HS-27A (cell line): ENCODE measurements around the gene SNRNP25.

Source experiments
- DNase-seq: peaks from one replicate; pipeline ENCODE4 v3.0.0-alpha.2; 2012; ENCODE audit warnings: low read depth, missing footprints

Gene SNRNP25

DNA sequence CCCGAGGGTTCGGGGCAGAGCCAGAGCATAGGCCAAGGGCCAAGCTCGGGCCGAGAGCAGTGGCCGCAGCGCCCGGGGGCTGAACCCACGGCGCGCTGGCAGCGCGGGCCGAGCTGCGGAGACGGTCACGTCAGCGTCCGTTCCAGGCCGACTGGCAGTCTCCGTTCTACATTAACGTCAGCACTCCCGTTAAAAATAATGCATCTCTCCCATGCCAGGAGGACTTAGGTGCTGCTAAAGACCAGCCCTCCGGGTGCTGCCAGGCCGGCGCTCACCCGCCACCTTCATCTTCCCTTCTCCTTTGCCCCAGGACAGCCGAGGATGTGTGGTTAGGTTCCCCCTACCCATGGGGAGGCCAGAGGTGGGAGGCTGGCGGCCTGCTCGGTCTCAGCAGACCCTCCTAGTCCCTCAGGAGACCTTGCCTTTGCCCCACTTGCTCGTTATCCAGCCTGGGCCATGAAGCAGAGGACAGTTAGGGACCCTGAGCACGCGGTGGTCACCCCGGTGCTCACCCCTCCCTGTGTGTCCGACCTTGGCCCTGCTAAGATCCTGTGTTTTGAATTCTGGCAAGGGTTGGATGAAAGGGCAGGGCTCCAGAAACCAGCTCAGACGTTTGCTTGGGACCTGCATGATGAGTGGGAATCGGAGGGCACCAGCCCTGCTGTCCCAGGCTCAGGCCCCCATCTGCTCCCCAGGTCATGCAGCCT, 25.0 kb downstream of the SNRNP25 start:
- DNase-seq = no peak

DNA sequence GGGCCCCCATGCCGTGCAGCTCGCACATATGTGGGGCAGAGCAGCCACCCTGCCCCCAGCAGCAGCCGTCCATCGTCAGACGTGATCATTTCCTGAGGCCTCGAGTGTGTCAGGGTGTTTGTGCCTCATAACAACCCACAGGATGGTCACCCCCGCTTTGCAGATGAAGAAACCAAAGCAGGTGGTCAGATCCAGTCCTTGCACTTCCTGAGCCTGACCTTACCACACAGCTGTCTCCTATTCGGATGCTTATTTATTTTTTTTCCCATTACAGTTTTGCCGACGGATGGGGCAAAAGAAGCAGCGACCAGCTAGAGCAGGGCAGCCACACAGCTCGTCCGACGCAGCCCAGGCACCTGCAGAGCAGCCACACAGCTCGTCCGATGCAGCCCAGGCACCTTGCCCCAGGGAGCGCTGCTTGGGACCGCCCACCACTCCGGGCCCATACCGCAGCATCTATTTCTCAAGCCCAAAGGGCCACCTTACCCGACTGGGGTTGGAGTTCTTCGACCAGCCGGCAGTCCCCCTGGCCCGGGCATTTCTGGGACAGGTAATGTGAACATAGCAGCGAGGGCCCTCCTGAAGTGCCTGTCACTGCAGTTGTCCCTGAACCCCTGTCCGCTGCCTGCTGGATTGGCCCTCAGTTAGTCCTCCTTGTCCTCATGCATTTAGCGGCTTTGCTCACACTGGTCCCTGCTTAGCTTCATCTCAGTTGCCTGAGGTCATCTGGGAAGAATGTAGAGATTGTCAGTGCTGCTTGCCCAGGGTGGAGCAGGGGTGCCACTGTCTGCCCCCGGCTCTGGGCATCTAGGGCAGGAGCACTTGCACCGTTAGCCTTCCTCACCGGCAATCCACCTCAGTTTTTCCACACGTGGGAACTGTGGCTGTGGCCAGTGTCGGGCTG, 25.8 kb downstream of the SNRNP25 start:
- no peak for DNase-seq

GRCh38 chr16:83060-83603, 29.5 kb downstream of the SNRNP25 start:
- no peak for DNase-seq

DNA sequence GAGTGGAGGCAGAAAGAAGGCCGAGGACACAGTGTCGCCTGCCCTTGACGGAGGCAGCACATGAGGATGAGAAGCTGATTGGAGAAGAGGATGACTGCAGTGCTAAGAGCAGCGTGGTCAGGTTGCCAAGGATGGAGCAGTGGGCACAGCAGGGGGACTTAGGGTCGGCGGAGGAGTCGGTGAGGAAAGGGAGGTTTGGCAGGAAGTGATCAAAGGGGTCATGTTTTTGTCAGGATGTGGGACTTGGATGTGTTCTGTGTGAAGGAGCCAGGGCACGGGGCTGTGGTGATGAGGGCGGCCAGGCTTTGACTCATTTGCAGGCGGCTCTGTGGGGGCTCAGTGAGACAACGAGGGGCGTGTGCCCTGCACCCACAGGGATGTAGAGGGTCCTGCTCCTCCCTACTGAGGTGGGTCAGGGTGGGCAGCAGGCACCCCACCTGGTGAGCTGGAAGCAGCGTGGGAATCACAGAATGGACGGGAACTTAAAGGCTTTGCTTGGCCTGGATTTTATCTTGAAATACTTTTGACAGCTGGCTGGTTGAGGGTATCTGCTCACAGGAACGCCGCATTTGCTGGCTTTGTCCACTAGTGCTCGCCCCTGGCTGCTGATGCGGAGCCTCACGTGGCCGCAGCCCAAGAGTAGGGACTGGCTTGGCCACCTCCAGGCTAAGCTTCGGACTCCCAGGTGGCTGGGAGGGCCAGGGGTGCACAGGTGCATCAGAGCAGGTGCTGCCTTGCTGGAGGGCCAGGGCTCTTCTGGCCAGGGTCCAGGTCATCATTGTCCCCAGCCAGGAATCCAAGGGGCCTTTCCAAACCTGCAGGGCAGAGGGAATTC, 30.4 kb downstream of the SNRNP25 start:
- no peak for DNase-seq

DNA sequence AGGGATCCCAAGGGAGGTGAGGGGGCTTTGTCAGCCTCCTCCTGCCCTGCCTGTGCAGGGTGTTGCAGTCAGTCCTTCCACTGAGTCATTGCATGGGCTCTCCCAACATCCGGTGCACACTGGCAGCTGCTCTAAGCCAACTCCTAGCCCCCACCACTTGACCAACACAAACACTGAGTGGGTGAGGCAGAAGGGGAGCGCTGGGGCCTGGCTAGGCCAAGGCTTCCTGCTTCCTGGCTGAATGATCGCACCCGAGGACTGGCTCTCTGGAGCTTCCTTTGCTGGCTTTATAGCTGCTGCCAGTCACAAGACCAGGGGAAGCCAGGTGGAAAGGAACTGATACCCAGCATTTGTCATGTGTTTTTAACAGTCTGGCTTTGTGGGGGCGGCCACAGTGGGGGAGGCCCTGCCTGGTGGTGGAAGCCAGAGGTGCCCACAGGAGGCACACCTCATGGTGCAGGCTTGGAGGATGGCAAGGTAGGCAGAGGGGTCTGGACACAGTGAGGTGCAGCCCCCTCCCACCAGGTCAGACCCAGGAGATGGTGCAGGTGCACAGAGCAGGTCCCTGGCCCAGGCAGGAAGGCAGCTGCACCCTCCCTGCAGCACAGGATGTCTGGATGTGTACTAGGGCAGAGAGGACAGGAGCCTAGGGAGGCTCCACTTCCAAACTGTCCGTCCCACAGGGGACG, 31.2 kb downstream of the SNRNP25 start:
- no peak for DNase-seq

GRCh38 chr16:85407-85782, 31.8 kb downstream of the SNRNP25 start:
- no peak for DNase-seq

GRCh38 chr16:85865-86264, 32.2 kb downstream of the SNRNP25 start:
- no peak for DNase-seq

GRCh38 chr16:86483-86952, 32.9 kb downstream of the SNRNP25 start:
- DNase-seq = no peak

DNA sequence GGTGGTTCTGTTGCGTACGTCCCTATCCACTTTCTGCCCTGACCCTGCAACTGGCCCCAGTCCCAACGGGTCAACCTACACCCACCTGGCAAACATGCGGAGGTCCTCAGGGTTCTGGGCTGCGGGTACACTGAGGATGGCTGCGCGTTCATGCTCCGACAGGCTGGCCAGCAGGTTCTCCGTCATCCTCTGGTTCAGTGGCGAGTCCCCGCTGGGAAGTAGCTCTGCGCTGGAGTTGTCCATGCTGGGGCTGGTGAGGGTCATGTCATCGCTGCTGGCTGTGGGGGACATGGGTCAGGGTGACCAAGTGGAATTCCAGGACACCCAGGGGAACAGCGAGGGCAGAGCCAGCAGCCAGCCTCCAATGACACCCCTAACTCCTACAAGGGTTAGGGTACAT, 35.0 kb downstream of the SNRNP25 start:
- no peak for DNase-seq

DNA sequence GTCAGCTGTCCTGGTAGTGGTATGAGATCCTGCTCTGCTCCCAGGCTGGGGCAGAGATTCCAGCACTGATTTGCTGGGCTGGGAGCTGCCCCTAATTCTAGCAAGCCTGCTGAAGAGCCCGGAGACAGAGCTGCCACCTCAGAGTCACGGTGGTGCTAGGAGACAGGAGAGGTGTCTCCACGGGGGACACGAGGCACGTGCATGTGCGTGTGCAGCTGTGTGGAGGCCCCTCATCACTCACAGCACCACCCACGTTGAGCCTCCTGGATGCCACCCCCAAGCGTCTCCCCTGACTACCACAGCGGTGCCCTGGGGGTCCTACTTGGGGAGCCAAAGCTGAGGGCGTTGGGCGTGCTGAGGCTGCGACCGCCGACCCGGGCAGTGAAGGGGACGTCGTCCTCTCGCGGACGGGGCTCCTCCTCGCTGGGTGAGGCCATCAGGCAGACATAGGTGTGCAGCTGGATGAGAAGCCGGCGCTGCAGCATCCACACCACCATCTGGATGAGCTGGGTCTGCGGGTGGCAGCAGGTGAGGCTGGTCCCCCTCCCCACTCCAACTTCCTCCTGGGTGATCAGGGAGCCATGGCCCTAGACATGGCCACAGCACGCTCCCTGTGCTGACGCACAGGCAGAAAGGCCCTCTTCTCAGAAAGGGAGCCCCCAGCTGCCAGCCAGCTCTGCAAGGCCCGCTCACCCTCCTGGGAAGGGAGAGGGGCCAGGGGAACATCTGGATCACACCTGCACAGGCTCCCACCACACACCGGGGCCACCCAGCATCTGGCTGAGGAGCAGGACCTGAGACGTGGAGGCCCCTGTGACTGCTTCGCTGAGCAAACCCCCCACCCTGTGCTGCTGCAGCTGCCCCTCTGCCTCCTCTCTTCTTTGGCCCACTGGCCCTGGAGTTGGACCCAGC, 36.0 kb downstream of the SNRNP25 start:
- no peak for DNase-seq

DNA sequence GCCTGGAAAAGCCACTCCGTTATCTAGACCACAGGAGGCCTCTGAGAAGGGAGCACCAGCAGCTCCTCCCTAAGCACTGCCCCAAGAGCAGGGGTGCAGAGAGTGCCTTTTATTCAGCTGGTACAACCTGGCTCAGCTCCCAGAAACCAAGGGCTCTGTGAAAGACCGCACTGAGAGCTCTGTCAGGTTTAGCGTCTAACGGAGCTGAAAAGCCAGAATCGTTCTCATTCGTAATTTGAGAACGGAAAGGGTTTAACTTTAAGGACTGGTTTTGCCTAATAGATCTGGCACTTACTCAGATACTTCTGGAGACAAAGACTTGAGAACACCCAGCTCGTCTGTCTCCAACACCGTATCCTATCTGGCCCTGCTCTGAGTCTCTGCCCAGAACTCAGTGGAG, 37.9 kb downstream of the SNRNP25 start:
- DNase-seq = no peak

DNA sequence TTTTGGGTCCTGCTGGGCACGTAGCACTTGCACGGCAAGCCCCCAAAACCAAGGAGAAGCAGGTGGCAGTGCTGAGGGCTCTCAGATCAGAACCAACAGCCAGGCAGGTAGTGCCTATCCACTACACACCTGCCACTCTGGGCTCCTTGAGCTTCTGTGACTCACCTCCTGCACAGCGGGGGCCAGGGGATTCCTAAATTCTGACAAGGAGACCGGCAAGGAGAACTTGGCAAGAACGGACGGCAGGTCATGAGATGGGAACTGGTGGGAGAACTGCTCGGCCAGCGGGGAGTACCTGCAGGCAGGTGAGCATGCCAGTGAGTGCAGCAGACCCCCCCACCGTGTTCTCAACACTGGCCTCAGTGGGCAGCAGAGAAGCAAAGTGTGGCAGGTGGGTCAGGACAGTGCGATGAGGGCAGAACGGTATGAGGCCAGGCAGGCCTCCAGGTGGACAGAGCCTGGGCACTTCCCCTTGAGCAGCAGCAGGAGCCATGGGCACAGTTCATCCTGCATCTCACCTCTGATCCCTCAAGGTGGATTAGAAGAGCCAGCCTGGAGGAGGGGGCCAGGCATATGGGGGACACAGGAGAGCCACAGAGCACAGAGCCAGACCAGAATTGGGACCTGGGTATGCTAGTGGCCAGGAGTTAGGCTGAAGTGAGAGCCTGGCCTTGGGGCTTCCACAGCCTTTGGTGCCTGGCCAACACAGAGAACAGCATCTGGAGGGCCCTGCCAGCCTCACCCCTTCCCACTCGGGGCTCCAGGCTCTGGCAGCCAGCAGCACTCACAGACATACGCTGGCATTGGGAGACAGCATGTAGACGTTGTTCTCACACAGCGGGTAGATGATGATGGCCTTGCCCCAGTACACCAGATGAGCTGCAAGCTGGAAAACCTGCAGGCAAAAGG, 39.1 kb downstream of the SNRNP25 start:
- no peak for DNase-seq

GRCh38 chr16:94918-95265, 41.3 kb downstream of the SNRNP25 start:
- DNase-seq = no peak

DNA sequence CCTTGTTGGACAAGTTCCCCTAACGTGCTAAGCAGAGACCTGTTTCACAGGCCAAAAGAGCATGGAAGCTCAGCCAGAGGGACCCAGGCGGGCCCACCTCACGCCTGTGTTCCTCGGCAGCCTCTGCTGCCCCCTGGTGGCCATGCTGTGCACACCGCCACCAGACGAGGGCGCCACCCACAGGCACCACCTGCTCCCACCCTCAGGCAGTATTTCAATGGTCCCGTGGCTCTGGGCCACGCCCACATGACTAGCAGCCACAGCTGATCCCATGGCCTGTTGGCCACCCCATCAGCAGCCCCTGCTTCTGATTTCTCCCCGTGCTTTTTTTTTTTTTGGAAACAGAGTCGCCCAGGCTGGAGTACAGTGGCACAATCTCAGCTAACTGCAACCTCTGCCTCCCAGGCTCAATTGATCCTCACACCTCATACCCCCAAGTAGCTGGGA, 43.3 kb downstream of the SNRNP25 start:
- DNase-seq = no peak

GRCh38 chr16:97822-98221, 44.2 kb downstream of the SNRNP25 start:
- DNase-seq = no peak

- no peak for DNase-seq
Observed at GRCh38 chr16:100989-101388, 47.4 kb downstream of the SNRNP25 start.

- DNase-seq = no peak
Observed at GRCh38 chr16:101586-101985, 48.0 kb downstream of the SNRNP25 start.

- no peak for DNase-seq
Observed at GRCh38 chr16:102060-102855, 48.6 kb downstream of the SNRNP25 start.

DNA sequence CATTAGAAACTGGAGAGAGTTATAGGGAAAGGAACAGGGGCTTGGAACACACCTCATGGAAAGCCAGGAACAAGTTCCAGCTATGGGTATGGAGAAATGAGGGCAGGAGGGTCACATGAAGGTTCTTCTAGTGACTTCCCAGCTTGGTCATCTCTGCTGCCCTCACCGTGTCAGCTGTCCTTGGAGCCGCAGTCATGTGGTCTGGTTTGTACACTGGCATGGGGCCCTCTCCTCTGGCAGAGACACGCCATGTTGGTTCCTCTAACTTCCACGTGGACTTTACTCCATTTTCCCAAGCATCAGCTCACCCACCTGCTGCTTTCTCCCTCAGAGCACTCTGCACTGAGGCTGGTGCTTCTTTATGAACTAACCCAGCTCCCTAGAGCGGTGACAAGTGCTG, 50.7 kb downstream of the SNRNP25 start:
- DNase-seq = no peak
